Breast epithelium (tissue), 3 donors: ENCODE measurements around the gene MUC5AC.

Experiments used
- CTCF ChIP-seq, 3 donors: fragments of 450-650 bp; IDR thresholded peaks; one replicate each; pipeline ENCODE4 v1.5.1; 2016 to 2017; ENCODE audit warnings: antibody characterized with exemption in 3 of 3, mild to moderate bottlenecking in 3 of 3, moderate library complexity in 3 of 3
- POLR2A ChIP-seq: fragments of 450-650 bp; IDR thresholded peaks from one replicate; pipeline ENCODE4 v1.6.1; 2016; ENCODE audit warnings: antibody characterized with exemption, mild to moderate bottlenecking, moderate library complexity

DNA sequence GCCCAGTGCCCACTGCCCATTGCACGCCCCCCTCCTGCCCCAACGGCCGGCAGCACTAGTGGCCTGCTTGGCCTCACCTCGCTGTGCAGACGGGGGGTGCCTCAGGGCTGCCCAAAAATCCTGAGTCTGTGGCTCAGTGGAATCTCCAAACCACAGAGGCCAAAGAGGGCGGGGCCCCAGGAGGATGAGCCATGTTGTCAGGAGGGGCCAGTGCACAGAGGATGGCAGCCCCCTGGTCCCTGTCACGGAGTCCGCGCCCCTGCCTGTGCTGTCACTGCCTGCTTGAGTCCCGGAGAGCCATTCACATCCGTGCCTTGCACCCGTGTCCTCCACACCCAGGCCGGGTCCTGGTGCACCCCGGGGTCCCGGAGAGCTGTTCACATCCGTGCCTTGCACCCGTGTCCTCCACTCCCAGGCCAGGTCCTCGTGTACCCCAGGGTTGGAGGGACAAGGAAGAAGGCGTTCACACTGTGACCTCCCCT lies 36.4 kb upstream of the MUC5AC start:
- TF ChIP-seq CTCF (IDR thresholded peaks at IDR 0.05) (no peak), POLR2A (no peak)
